HG03558 (cell line): ENCODE results near the gene KIAA1217.

Experiments used
- ATAC-seq: cut with Tn5 transposase; IDR thresholded peaks from one replicate; pipeline ENCODE4 v1.9.1; 2021; ENCODE audit warnings: moderate number of reproducible peaks; ENCODE audit not compliant: unreplicated experiment; ENCODE audit errors: extremely low read depth

The KIAA1217 gene

GRCh38 chr10:24207781-24208611 lies 942 bp upstream of the KIAA1217 start:
- no peak for ATAC-seq

GRCh38 chr10:24209432-24209771 lies 464 bp downstream of the KIAA1217 start:
- ATAC-seq, result peak; percentile 31

GRCh38 chr10:24209946-24210491 lies 1.1 kb downstream of the KIAA1217 start:
- ATAC-seq, result peak; percentile 68

GRCh38 chr10:24210501-24210900 lies 1.6 kb downstream of the KIAA1217 start:
- ATAC-seq, result no peak

GRCh38 chr10:24213266-24213665 lies 4.3 kb downstream of the KIAA1217 start:
- ATAC-seq, result no peak

- ATAC-seq, result no peak
Observed at GRCh38 chr10:24213881-24214280, 4.9 kb downstream of the KIAA1217 start.

GRCh38 chr10:24214762-24215161 lies 5.8 kb downstream of the KIAA1217 start:
- no peak for ATAC-seq

GRCh38 chr10:24215196-24215595 lies 6.3 kb downstream of the KIAA1217 start:
- no peak for ATAC-seq

GRCh38 chr10:24215603-24216002 lies 6.7 kb downstream of the KIAA1217 start:
- no peak for ATAC-seq

- ATAC-seq, result no peak
Observed at GRCh38 chr10:24219963-24220362, 11.0 kb downstream of the KIAA1217 start.

GRCh38 chr10:24223341-24223740 lies 14.4 kb downstream of the KIAA1217 start:
- no peak for ATAC-seq

- ATAC-seq, result no peak
Observed at GRCh38 chr10:24223953-24224352, 15.0 kb downstream of the KIAA1217 start.

GRCh38 chr10:24228642-24229041 lies 19.7 kb downstream of the KIAA1217 start:
- no peak for ATAC-seq

GRCh38 chr10:24229909-24230308 lies 21.0 kb downstream of the KIAA1217 start:
- ATAC-seq, result no peak

- ATAC-seq, result no peak
Observed at GRCh38 chr10:24231200-24231599, 22.3 kb downstream of the KIAA1217 start.

- ATAC-seq, result no peak
Observed at GRCh38 chr10:24234784-24235183, 25.8 kb downstream of the KIAA1217 start.

- no peak for ATAC-seq
Observed at GRCh38 chr10:24235471-24235870, 26.5 kb downstream of the KIAA1217 start.

GRCh38 chr10:24237801-24238395 lies 29.0 kb downstream of the KIAA1217 start:
- ATAC-seq, result no peak

- no peak for ATAC-seq
Observed at GRCh38 chr10:24238519-24239247, 29.7 kb downstream of the KIAA1217 start.

GRCh38 chr10:24239289-24240040 lies 30.5 kb downstream of the KIAA1217 start:
- no peak for ATAC-seq
